Measurements from ENCODE around the gene ISYNA1. TPM values are rescaled to one million over a fixed set of nuclear protein-coding genes. Genes with fewer than 3 reads are reported as not detected.
"Not testable (repeated sequence)": the region's sequence is repeated elsewhere in the genome, so short reads cannot be mapped to it uniquely, and the experiment has no call there.

Gene ISYNA1
- total RNA-seq, 1 donor: 7.8 TPM

DNA sequence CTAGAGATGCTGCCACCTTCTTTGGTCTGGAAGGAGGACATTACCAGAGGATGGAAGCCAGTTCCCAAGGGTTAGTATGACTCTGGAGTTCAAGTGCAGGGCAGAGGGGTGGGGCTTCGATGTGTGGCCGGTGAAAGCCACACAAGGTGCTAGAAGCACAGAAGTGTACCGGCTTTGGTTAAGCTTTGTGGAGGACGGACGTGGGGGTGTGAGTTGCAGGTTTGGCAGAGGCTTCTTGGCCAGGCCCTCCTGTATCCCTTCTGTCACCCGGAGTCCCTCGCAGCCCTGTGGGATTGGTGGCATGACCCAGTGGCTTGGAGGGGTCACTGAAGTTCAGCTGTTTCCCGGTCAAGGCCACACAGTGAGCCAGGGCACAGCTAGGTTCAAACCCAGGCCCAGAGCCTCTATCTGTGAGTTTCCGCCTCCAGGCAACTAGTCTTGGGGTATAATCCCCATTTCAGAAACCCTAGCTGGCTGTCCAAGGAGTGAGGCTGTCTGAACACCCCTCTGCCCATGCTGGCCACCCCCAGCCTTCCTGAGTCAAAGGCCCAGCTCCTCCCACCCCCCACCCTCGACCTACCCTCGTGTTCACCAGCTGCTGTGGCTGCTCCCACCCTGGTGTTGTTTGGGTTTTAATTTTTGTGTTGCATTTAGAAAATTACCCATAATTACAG lies 23.3 kb downstream of the ISYNA1 start:
- no peaks in the 10 kb centered on the region for H3K9me3 ChIP-seq (ENCODE audit: low read depth, low read length)
- H3K4me3 ChIP-seq (ENCODE audit: low read length): no peak overlapping the region
- peaks cover 55% of the 10 kb centered on the region for H3K4me1 ChIP-seq (ENCODE audit: insufficient read depth, low read length)
- H3K27me3 ChIP-seq (ENCODE audit: insufficient read depth, low read length): no peaks in the 10 kb centered on the region

DNA sequence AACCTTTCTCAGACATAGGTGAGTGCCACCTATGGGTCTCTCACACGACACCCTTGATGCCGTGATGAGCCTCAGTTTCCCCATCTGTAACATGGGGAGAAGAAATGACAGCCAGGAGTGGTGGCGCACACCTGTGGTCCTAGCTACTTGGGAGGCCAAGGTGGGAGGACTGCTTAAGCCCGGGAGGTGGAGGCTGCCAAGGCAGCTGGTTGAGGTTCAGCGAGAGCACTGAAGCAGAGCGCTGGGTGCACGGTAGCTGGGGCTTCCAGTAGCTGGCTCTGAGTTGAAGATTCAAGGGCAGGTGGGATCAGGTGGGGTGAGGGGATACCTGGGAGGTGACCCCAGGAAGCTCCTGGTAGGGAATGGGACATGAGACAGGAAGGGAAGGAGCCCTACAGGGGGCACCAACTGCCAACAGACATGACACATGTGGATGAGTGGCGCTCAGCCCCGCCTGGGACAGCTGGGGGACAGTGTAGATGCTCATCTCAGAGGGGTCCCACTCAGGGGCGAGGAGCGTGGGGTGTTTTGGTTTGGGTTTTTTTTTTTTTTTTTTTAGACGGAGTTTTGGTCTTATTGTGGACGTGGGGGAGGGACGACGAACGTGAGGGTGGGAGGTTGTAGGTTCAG lies 25.2 kb downstream of the ISYNA1 start:
- H3K27me3 ChIP-seq (ENCODE audit: insufficient read depth, low read length): no peaks in the 10 kb centered on the region
- H3K4me1 ChIP-seq (ENCODE audit: insufficient read depth, low read length): peaks cover 47% of the 10 kb centered on the region
- H3K4me3 ChIP-seq (ENCODE audit: low read length): no peak overlapping the region
- no peaks in the 10 kb centered on the region for H3K9me3 ChIP-seq (ENCODE audit: low read depth, low read length)

DNA sequence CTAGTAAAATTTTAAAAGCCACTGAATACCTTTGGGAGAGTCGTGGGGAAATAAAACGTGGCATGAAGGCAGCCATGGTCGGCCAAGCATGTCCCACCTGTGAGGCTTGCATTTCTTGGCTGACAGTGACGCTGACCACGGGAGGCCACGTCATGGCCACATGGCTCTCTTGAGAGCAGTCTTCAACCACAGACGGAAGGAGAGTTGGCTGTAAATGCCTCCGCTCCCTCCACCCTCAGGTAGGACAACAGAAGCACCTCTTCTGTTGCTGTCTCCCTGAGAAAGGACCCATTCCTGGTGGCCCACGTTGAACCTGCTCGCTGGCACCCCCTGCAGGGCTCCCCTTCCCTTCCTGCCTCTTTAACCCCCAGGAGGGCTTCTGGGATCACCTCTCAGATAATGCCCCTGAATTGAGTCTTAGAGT lies 29.9 kb downstream of the ISYNA1 start:
- H3K27me3 ChIP-seq (ENCODE audit: insufficient read depth, low read length): no peaks in the 10 kb centered on the region
- no peak overlapping the region for H3K4me3 ChIP-seq (ENCODE audit: low read length)

GRCh38 chr19:18406749-18407148 lies 31.2 kb downstream of the ISYNA1 start:
- peaks cover 33% of the 10 kb centered on the region for H3K4me1 ChIP-seq (ENCODE audit: insufficient read depth, low read length)
- no peaks in the 10 kb centered on the region for H3K27me3 ChIP-seq (ENCODE audit: insufficient read depth, low read length)
- no peak overlapping the region for H3K4me3 ChIP-seq (ENCODE audit: low read length)
- no peaks in the 10 kb centered on the region for H3K9me3 ChIP-seq (ENCODE audit: low read depth, low read length)

More for the DNA sequence above, 29.9 kb downstream of the ISYNA1 start:
- H3K4me1 ChIP-seq (ENCODE audit: insufficient read depth, low read length): peaks cover 20% of the 10 kb centered on the region
- no peaks in the 10 kb centered on the region for H3K9me3 ChIP-seq (ENCODE audit: low read depth, low read length)

- not testable (repeated sequence) for H3K27me3 ChIP-seq (ENCODE audit: insufficient read depth, low read length); H3K9me3 ChIP-seq (ENCODE audit: low read depth, low read length); H3K4me3 ChIP-seq (ENCODE audit: low read length)
- H3K4me1 ChIP-seq (ENCODE audit: insufficient read depth, low read length): peaks cover 43% of the 10 kb centered on the region
These were observed 32.2 kb downstream of the ISYNA1 start for GRCh38 chr19:18405754-18406153.

- not testable (repeated sequence) for H3K27me3 ChIP-seq (ENCODE audit: insufficient read depth, low read length); H3K4me3 ChIP-seq (ENCODE audit: low read length); H3K9me3 ChIP-seq (ENCODE audit: low read depth, low read length)
- peaks cover 58% of the 10 kb centered on the region for H3K4me1 ChIP-seq (ENCODE audit: insufficient read depth, low read length)
These were observed 35.3 kb downstream of the ISYNA1 start for GRCh38 chr19:18402455-18403248.

DNA sequence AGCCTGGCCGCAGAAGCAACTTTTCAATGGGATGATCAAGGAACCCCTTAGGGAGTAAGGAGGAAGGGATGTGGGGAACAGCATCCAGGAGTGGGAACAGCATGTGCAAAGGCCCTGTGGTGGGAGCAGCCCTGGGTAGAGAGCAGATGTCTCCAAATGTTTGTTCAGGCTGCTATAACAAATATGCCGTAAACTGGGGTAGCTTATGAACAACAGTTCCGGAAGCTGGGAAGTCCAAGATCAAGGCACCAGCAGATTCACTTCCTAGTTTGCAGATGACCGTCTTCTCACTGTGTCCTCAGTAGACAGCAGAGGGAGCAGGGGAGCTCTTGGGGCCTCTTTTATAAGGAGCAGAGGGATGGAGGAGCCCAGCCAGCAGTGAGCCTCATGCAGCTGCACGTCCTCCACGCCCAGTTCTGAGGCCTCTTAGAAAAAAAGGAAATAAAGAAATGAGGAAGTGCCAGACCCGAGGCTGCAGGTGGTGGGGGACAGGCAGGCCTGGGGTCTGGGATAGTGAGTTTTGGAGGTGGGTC lies 36.3 kb downstream of the ISYNA1 start:
- peaks cover 68% of the 10 kb centered on the region for H3K4me1 ChIP-seq (ENCODE audit: insufficient read depth, low read length)
- no peaks in the 10 kb centered on the region for H3K9me3 ChIP-seq (ENCODE audit: low read depth, low read length)
- H3K27me3 ChIP-seq (ENCODE audit: insufficient read depth, low read length): no peaks in the 10 kb centered on the region
- H3K4me3 ChIP-seq (ENCODE audit: low read length): no peak overlapping the region

GRCh38 chr19:18399008-18399407 lies 38.9 kb downstream of the ISYNA1 start:
- Histone ChIP-seq H3K4me1 (ENCODE audit: insufficient read depth, low read length) (peaks cover 80% of the 10 kb centered on the region), H3K9me3 (ENCODE audit: low read depth, low read length) (no peaks in the 10 kb centered on the region), H3K27me3 (ENCODE audit: insufficient read depth, low read length) (no peaks in the 10 kb centered on the region)

GRCh38 chr19:18397242-18398202 lies 40.4 kb downstream of the ISYNA1 start, which contains the start of gene LRRC25:
LRRC25 (minus strand) TSS chr19:18397622; CDS start chr19:18396963, 659 bp downstream.
- Histone ChIP-seq H3K4me3 (ENCODE audit: low read length) (peak within 1 kb of the TSS; percentile 81), H3K27me3 (ENCODE audit: insufficient read depth, low read length) (no peaks in the 10 kb centered on the region), H3K4me1 (ENCODE audit: insufficient read depth, low read length) (peaks cover 82% of the 10 kb centered on the region), H3K9me3 (ENCODE audit: low read depth, low read length) (no peaks in the 10 kb centered on the region)

More at GRCh38 chr19:18399008-18399407, 38.9 kb downstream of the ISYNA1 start:
- H3K4me3 ChIP-seq (ENCODE audit: low read length): no peak overlapping the region

DNA sequence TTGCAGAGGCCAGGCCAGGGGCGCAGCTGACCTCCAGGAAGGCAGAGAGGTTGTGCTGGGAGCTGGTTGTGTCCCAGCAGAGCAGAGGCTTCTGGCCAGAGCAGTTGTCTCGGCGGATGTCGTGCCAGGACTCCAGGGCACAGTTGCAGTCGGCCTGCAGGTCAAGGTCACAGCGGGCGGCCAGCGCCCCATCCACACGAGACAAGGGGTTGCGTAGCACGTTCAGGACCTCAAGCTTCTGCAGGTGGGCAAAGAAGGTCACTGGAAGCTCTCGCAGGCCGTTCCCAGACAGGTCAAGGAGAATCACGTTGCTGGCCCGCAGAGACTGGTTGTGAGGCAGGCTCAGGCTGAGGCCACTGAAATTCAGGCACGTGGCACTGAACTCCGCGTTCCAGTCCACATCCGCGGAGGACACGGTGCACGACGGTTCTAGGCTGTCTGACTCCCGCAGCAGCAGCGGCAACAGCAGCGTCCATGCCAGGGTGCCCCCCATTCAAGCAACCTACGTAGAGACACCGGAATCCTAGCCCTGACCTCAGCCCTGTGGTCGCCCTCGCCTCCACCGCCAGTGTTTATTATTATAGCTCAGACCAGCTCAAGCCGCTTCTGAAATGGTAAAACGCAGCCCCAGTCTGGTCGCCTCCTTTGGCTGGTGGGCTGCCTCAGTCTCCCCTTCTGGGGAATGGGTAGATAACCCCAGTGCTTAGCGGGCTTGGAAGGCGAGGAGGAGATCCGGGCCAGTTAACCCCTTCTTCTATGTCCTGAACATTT lies 41.3 kb downstream of the ISYNA1 start:
- H3K4me3 ChIP-seq (ENCODE audit: low read length): peak overlapping the region; percentile 81

DNA sequence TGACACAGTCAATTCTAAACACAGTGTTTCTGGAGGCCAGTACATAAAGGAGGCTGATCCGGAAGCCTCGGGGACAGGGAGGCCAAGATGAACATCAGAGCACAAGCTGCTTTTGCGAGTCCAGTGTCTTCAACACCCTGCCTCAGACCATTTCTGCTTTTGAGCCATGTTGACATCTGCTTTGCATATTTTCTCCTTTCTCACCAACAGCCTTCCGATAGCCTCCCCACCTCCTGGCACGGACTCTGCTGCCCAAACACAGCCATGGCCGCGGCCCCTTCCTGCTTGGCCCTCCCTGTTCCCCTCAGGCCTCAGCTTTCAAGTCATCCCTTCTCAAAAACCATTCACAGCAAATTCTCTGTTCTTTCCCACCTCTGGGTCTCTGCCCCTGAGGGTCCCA lies 44.1 kb downstream of the ISYNA1 start:
- Histone ChIP-seq H3K4me3 (ENCODE audit: low read length) (peak overlapping the region; percentile 81), H3K27me3 (ENCODE audit: insufficient read depth, low read length) (no peaks in the 10 kb centered on the region), H3K9me3 (ENCODE audit: low read depth, low read length) (no peaks in the 10 kb centered on the region), H3K4me1 (ENCODE audit: insufficient read depth, low read length) (peaks cover 86% of the 10 kb centered on the region)

More for the DNA sequence above, 41.3 kb downstream of the ISYNA1 start:
- H3K9me3 ChIP-seq (ENCODE audit: low read depth, low read length): no peaks in the 10 kb centered on the region
- H3K27me3 ChIP-seq (ENCODE audit: insufficient read depth, low read length): no peaks in the 10 kb centered on the region
- peaks cover 82% of the 10 kb centered on the region for H3K4me1 ChIP-seq (ENCODE audit: insufficient read depth, low read length)

DNA sequence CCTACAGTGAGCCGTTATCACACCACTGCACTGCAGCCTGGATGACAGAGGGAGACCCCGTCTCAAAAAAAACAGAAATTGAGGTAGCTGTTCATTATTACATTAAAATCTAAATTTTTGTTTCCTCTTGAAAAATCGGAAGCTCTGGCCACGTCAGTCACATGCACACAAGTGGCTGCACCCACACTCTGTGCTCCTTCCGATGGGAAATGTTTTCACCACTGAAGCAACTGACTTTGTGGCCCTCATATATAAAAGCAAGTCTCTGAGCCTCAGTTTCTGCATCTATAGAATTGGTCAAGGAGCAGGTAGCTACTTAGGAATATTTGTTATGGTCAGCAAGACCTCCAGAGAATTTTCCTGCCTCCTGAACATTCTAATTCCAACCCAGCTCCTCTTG lies 45.0 kb downstream of the ISYNA1 start:
- H3K4me3 ChIP-seq (ENCODE audit: low read length): peak overlapping the region; percentile 81
- no peaks in the 10 kb centered on the region for H3K27me3 ChIP-seq (ENCODE audit: insufficient read depth, low read length)
- no peaks in the 10 kb centered on the region for H3K9me3 ChIP-seq (ENCODE audit: low read depth, low read length)
- H3K4me1 ChIP-seq (ENCODE audit: insufficient read depth, low read length): peaks cover 86% of the 10 kb centered on the region

GRCh38 chr19:18392417-18392816 lies 45.5 kb downstream of the ISYNA1 start:
- peaks cover 86% of the 10 kb centered on the region for H3K4me1 ChIP-seq (ENCODE audit: insufficient read depth, low read length)
- H3K4me3 ChIP-seq (ENCODE audit: low read length): peak overlapping the region; percentile 81
- no peaks in the 10 kb centered on the region for H3K9me3 ChIP-seq (ENCODE audit: low read depth, low read length)
- H3K27me3 ChIP-seq (ENCODE audit: insufficient read depth, low read length): peaks cover 2% of the 10 kb centered on the region
